Stimulated activated CD8-positive, alpha-beta memory T cell treated with anti-CD3 and anti-CD28 coated beads, Interleukin-2, amount 100 ng/mL, for 48 hours (primary cell): ENCODE data around the gene ARL14EP.

Experiments
- DNase-seq, 2 donors: peaks; one replicate each; pipeline ENCODE4 v3.0.0-alpha.2; 2020; ENCODE audit warnings: low read depth in 2 of 2

The ARL14EP gene

GRCh38 chr11:30322826-30323710 is at the start of gene ARL14EP:
TSS of gene ARL14EP (plus strand) at chr11:30323104. CDS start at chr11:30330949, 7,845 bp downstream.
- peak; percentile 79 to 81 for DNase-seq

- no peak for DNase-seq
Measured at GRCh38 chr11:30277176-30277575, 45.7 kb upstream of the ARL14EP start.

- no peak for DNase-seq
Measured at GRCh38 chr11:30279796-30280195, 43.1 kb upstream of the ARL14EP start.

GRCh38 chr11:30281476-30282288 is 41.2 kb upstream of the ARL14EP start:
- no peak for DNase-seq

GRCh38 chr11:30282289-30282631 is 40.6 kb upstream of the ARL14EP start:
- peak in 1 of 2 donors; percentile 14 for DNase-seq

GRCh38 chr11:30284836-30285235 is 38.1 kb upstream of the ARL14EP start:
- DNase-seq = no peak

- DNase-seq = no peak
Measured at GRCh38 chr11:30285416-30286121, 37.3 kb upstream of the ARL14EP start.

- DNase-seq = no peak
Measured at GRCh38 chr11:30291331-30291730, 31.6 kb upstream of the ARL14EP start.

- no peak for DNase-seq
Measured at GRCh38 chr11:30292545-30292944, 30.4 kb upstream of the ARL14EP start.

GRCh38 chr11:30295178-30295885 is 27.6 kb upstream of the ARL14EP start:
- no peak for DNase-seq

GRCh38 chr11:30304620-30305019 is 18.3 kb upstream of the ARL14EP start:
- no peak for DNase-seq

- no peak for DNase-seq
Measured at GRCh38 chr11:30310623-30311022, 12.3 kb upstream of the ARL14EP start.

- DNase-seq = no peak
Measured at GRCh38 chr11:30311189-30311588, 11.7 kb upstream of the ARL14EP start.

- DNase-seq = no peak
Measured at GRCh38 chr11:30312243-30312642, 10.7 kb upstream of the ARL14EP start.

- no peak for DNase-seq
Measured at GRCh38 chr11:30313580-30313979, 9.3 kb upstream of the ARL14EP start.

GRCh38 chr11:30314625-30315024 is 8.3 kb upstream of the ARL14EP start:
- DNase-seq = no peak

GRCh38 chr11:30316237-30316636 is 6.7 kb upstream of the ARL14EP start:
- no peak for DNase-seq

- no peak for DNase-seq
Measured at GRCh38 chr11:30317030-30317429, 5.9 kb upstream of the ARL14EP start.

GRCh38 chr11:30321321-30321720 is 1.6 kb upstream of the ARL14EP start:
- no peak for DNase-seq

- DNase-seq = no peak
Measured at GRCh38 chr11:30322191-30322590, 713 bp upstream of the ARL14EP start.

GRCh38 chr11:30326114-30326778 is 3.3 kb downstream of the ARL14EP start:
- DNase-seq = no peak
